GM12875 (cell line): ENCODE measurements around the gene KIF26B.

Source experiments
- H3K4me3 ChIP-seq: one replicate; pipeline ENCODE4 v1.5.1; 2011; ENCODE audit warnings: low read depth, low read length, control low read depth
- TF ChIP-seq, protein P1 (sequence below): IDR thresholded peaks from 2 replicates; pipeline ENCODE4 v1.5.1; 2011; ENCODE audit warnings: low read depth, mild to moderate bottlenecking, control low read depth, inconsistent platforms, low read length, moderate library complexity, borderline replicate concordance; ENCODE audit not compliant: insufficient read depth

The KIF26B gene

DNA sequence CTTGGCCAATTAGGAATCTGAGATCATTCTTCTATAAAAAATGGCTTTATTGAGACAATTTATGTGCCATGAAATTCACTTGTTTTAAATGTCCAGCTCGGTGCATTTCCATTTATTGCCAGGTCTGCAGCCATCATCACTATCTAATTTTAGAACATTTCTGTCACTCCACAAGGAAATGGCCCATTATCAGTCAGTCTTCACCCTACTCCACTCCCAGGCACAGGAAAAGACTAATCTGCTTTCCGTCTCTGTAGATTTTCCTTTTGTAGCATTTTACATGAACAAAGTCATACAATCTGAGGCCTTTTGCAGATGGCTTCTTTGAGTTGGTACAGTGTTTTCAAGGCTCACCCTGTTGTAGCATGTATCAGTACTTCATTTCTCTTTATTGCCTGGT, 27.2 kb downstream of the KIF26B start:
- H3K4me3 ChIP-seq, result no peak overlapping the region
- TF ChIP-seq, protein P1, sequence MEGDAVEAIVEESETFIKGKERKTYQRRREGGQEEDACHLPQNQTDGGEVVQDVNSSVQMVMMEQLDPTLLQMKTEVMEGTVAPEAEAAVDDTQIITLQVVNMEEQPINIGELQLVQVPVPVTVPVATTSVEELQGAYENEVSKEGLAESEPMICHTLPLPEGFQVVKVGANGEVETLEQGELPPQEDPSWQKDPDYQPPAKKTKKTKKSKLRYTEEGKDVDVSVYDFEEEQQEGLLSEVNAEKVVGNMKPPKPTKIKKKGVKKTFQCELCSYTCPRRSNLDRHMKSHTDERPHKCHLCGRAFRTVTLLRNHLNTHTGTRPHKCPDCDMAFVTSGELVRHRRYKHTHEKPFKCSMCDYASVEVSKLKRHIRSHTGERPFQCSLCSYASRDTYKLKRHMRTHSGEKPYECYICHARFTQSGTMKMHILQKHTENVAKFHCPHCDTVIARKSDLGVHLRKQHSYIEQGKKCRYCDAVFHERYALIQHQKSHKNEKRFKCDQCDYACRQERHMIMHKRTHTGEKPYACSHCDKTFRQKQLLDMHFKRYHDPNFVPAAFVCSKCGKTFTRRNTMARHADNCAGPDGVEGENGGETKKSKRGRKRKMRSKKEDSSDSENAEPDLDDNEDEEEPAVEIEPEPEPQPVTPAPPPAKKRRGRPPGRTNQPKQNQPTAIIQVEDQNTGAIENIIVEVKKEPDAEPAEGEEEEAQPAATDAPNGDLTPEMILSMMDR, result no peak

DNA sequence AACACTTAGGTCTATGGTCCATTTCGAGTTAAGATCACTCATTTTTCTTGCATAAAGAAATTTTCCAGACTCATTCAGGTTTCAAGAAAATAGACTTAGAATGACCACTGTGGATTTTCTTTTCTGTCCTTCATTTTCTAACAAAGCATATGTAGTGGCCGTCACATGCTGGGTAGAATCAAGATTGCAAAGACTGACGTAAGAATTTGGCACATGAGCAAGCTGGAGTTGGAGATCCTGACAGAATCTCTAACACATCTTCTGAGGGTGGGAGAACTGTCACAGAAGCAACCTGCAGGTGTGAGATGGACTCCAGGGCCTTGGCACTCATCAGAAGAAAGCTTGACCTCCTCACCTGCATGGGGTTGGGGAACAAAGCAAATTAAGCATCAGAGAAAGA, 28.6 kb downstream of the KIF26B start:
- TF ChIP-seq, protein P1, result no peak
- H3K4me3 ChIP-seq, result no peak overlapping the region

DNA sequence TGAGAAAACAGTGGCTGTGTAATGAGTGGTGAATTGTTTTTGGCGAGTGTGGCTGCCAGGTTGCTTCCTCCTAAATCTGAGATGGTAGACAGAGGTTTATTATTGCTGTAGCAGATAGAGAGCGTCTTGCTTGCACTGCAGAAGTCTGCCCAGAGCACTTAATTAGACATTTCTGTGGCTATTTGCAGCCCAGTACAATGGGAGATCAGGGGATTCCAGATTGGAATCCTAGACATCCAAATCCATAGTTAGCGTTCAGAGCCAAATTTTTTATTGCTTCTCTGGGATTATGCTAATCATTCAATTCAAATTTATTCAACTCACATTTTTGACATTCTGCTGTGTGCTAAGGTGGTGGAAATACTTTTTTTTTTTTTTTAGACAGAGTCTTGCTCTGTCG, 30.0 kb downstream of the KIF26B start:
- no peak overlapping the region for H3K4me3 ChIP-seq
- TF ChIP-seq, protein P1, result no peak

DNA sequence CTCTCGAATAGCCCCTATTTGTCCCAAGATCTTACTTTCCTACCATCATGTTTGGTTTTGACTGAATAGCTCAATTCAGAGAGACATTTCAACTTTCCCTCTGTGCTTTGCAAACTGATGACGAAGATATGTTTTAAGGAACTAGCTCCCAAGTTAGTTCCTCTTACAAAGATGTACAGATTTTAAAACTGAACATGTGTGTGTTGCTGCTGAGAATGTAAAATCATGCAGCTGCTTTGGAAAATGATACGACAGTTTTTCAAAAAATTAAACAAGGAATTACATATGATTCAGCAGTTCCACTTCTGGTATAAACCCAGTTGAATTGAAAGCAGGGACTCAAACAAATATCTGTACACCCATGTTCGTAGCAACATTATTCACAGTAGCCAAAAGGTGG, 33.6 kb downstream of the KIF26B start:
- no peak overlapping the region for H3K4me3 ChIP-seq
- TF ChIP-seq, protein P1, result no peak

DNA sequence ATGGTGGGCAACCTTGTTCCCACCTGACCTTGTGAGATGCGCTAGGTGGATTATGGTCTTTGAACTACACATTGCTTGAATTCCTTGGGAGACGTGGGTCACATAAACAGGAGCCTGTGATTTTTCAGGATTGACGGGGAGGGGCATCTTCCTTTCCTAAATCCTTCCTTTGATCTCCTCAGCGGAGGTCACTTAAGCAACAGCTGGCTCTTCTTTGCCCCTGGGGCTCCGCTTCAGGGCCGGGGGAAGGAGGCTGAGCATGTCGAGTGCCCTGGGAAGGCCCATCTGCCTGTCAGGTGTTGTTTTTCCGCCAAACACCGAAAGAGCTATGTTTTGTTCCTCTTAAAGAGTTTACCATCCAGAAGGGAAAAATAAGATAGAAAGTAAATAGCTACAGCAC, 40.6 kb downstream of the KIF26B start:
- H3K4me3 ChIP-seq, result no peak overlapping the region
- TF ChIP-seq, protein P1, result no peak

DNA sequence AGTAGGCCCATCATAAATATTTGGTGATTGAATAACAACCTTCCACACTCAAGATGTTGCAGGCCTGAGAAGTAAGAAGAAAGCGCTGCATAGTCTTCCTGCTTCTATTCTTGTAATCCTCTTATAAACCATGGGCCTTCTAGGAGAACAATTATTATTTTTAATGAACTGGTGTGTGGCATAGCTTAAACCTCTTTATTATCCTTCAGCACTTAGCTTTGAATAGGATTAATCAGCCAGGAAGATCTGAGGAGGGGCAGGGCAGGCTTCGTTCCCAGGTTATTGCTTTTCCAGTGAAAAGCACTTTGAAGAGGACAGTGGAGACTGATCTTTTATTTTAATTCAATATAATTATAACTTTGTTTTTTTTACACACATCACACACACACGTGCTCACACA, 42.3 kb downstream of the KIF26B start:
- no peak overlapping the region for H3K4me3 ChIP-seq
- TF ChIP-seq, protein P1, result no peak

DNA sequence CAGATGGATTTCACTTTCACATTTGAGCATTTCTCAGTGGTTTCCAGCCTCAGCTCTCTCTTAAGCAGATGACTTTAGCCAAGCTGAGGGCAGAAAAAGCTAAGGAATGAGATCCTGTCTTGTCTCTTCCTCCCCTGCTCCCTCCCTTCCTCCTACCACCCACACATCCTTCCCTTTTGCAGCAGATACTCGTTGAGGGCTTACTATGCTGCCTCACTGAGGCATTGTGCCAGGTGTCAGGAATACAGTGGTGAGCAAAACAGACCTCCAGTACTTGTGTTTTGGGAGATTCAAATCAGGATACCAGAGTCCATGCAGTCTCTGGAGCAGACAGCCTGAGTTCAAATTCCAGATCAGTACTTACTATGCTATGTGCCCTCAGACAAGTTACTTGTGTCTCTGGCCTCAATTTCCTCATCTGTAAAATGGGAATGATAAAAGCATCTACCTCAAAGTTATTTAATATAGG, 43.2 kb downstream of the KIF26B start:
- no peak overlapping the region for H3K4me3 ChIP-seq
- TF ChIP-seq, protein P1, result no peak
